Measurements from ENCODE around the gene GAL3ST2. TPM values are rescaled to one million over a fixed set of nuclear protein-coding genes. Genes with fewer than 3 reads are reported as not detected.

Gene GAL3ST2
- total RNA-seq, 1 experiment from 2014 or later = 6.8 TPM

- H3K36me3 Mint-ChIP-seq (ENCODE audit: insufficient read depth, unreplicated experiment) = peaks cover 12% of the 10 kb centered on the region
- BruUV-seq (replicated peaks) = no TSS peak
- Histone ChIP-seq H3K27me3 (replicated peaks; ENCODE audit: control insufficient read depth, insufficient read depth, low read length) (no peaks in the 10 kb centered on the region), H3K4me1 (peaks cover 48% of the 10 kb centered on the region), H3K9me3 (no peaks in the 10 kb centered on the region), H3K36me3 (ENCODE audit: control insufficient read depth, insufficient read depth, low read length) (no peaks in the 10 kb centered on the region), H3K4me3 (ENCODE audit: low read depth, low read length) (no peak overlapping the region)
- H3K27me3 Mint-ChIP-seq (ENCODE audit: insufficient read depth, unreplicated experiment) = no peaks in the 10 kb centered on the region
- H3K27ac Mint-ChIP-seq (ENCODE audit: unreplicated experiment) = peak overlapping the region; percentile 61
- H3K9me3 Mint-ChIP-seq (ENCODE audit: unreplicated experiment) = no peaks in the 10 kb centered on the region
- peaks cover 10% of the 10 kb centered on the region for H3K4me1 Mint-ChIP-seq (ENCODE audit: low read depth, unreplicated experiment)
- CTCF ChIA-PET = no interaction called here
- no peak overlapping the region for H3K4me3 Mint-ChIP-seq (ENCODE audit: unreplicated experiment)
- POLR2A ChIA-PET = no interaction called here
- DNase-seq = no peak
- intact Hi-C loops (cut with micrococcal nuclease; ENCODE audit: unreplicated experiment) = no loop called here
- TF ChIP-seq CTCF (IDR thresholded peaks at IDR 0.05; ENCODE audit: insufficient read depth in 1 of 2, low read depth in 1 of 2, low read length in 1 of 2, severe bottlenecking in 1 of 2, unreplicated experiment in 1 of 2) = no peak
These were observed 1.1 kb upstream of the GAL3ST2 start for GRCh38 chr2:241775223-241776177.

DNA sequence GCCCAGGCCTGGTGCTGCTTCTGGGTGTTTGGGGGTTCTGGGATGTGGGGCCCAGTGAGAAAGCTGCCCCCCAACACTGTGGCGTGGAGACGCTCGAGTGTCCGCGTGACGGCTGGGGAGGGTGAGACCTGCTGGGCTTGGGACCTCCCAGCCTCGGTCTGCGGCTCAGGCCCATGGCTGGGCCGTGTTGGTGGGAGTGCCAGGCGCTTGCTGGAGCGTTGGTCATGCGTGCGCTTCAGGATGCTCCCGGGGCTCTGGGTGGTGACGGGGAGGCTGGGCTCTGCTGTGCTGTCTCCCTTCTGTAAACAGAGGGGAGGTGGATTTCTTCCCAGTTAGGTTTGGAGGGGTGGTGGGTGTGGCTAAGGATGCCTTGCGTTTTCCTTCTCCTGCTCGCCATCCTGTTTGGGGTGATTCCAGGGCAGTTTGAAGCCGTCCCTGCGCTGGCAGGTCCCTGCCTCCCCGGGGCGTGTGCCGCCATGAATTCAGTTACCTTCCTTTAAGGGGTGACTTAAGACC is 606 bp downstream of the GAL3ST2 start:
- peak overlapping the region; percentile 4; the same call in 1 of the 2 replicates for H3K4me3 ChIP-seq (ENCODE audit: low read depth, low read length)
- Mint-ChIP-seq H3K27ac (ENCODE audit: unreplicated experiment) (no peak overlapping the region), H3K4me3 (ENCODE audit: unreplicated experiment) (no peak overlapping the region), H3K4me1 (ENCODE audit: low read depth, unreplicated experiment) (peaks cover 3% of the 10 kb centered on the region), H3K27me3 (ENCODE audit: insufficient read depth, unreplicated experiment) (no peaks in the 10 kb centered on the region), H3K36me3 (ENCODE audit: insufficient read depth, unreplicated experiment) (peaks cover 2% of the 10 kb centered on the region), H3K9me3 (ENCODE audit: unreplicated experiment) (no peaks in the 10 kb centered on the region)
- ChIA-PET POLR2A (no interaction called here), CTCF (no interaction called here)
- intact Hi-C loops (cut with micrococcal nuclease; ENCODE audit: unreplicated experiment) = no loop called here
- no peaks in the 10 kb centered on the region for H3K27me3 ChIP-seq (replicated peaks; ENCODE audit: control insufficient read depth, insufficient read depth, low read length)
- H3K4me1 ChIP-seq = peaks cover 31% of the 10 kb centered on the region
- no TSS peak for BruUV-seq (replicated peaks)
- DNase-seq = no peak
- no peaks in the 10 kb centered on the region for H3K36me3 ChIP-seq (ENCODE audit: control insufficient read depth, insufficient read depth, low read length)
- no peak for TF ChIP-seq CTCF (IDR thresholded peaks at IDR 0.05; ENCODE audit: insufficient read depth in 1 of 2, low read depth in 1 of 2, low read length in 1 of 2, severe bottlenecking in 1 of 2, unreplicated experiment in 1 of 2)
- H3K9me3 ChIP-seq = no peaks in the 10 kb centered on the region

GRCh38 chr2:241777686-241778627 is 1.3 kb downstream of the GAL3ST2 start:
- no peaks in the 10 kb centered on the region for H3K27me3 Mint-ChIP-seq (ENCODE audit: insufficient read depth, unreplicated experiment)
- no peak for TF ChIP-seq CTCF (IDR thresholded peaks at IDR 0.05; ENCODE audit: insufficient read depth in 1 of 2, low read depth in 1 of 2, low read length in 1 of 2, severe bottlenecking in 1 of 2, unreplicated experiment in 1 of 2)
- Histone ChIP-seq H3K4me3 (ENCODE audit: low read depth, low read length) (no peak overlapping the region), H3K27me3 (replicated peaks; ENCODE audit: control insufficient read depth, insufficient read depth, low read length) (no peaks in the 10 kb centered on the region), H3K36me3 (ENCODE audit: control insufficient read depth, insufficient read depth, low read length) (no peaks in the 10 kb centered on the region), H3K4me1 (peaks cover 24% of the 10 kb centered on the region), H3K9me3 (no peaks in the 10 kb centered on the region)
- ChIA-PET POLR2A (interaction anchor here (1.1 kb wide), 1 partner anchor 76 kb away, joined by 8 read pairs; the partner anchor contains the start of gene ING5), CTCF (interaction anchor here (0.6 kb wide), 1 partner anchor 510 kb away, joined by 3 read pairs; no protein-coding TSS in a partner anchor)
- H3K27ac Mint-ChIP-seq (ENCODE audit: unreplicated experiment) = no peak overlapping the region
- no peaks in the 10 kb centered on the region for H3K36me3 Mint-ChIP-seq (ENCODE audit: insufficient read depth, unreplicated experiment)
- H3K4me1 Mint-ChIP-seq (ENCODE audit: low read depth, unreplicated experiment) = no peaks in the 10 kb centered on the region
- H3K9me3 Mint-ChIP-seq (ENCODE audit: unreplicated experiment) = no peaks in the 10 kb centered on the region
- peak overlapping the region; percentile 19 for H3K4me3 Mint-ChIP-seq (ENCODE audit: unreplicated experiment)
- intact Hi-C loops (cut with micrococcal nuclease; ENCODE audit: unreplicated experiment) = no loop called here
- DNase-seq = no peak
- no TSS peak for BruUV-seq (replicated peaks)

All from Caco-2 (cell line).